HepG2 (cell line): ENCODE measurements around the gene ARL4D. TPM values are rescaled to one million over a fixed set of nuclear protein-coding genes. Genes with fewer than 3 reads are reported as not detected.
A peak's percentile ranks its signal among the peaks of the same experiment; 100 is the strongest.

Experiments used
- DNMT3B ChIP-seq: conservative IDR thresholded peaks from 2 replicates; pipeline ENCODE4 v1.6.1; 2016; ENCODE audit warnings: missing biosample characterization, control low read depth
- GABPB1 ChIP-seq: IDR thresholded peaks from 2 replicates; pipeline ENCODE4 v1.6.1; 2016; ENCODE audit warnings: mild to moderate bottlenecking, missing genetic modification reagents, moderate library complexity, missing compliant biosample characterization
- HMGXB4 ChIP-seq, 2 experiments: sonication (generic) in 1 of 2; formaldehyde crosslinking in 1 of 2; IDR thresholded peaks; 2 replicates each; pipeline versions ENCODE4 v1.4.0 to v1.6.1; 2018 to 2020; ENCODE audit warnings: missing genetic modification reagents in 2 of 2, borderline replicate concordance in 1 of 2, low read depth in 1 of 2, mild to moderate bottlenecking in 1 of 2, missing biosample characterization in 1 of 2
- HOXA5 ChIP-seq: sonication (generic); formaldehyde crosslinking; IDR thresholded peaks from 2 replicates; pipeline ENCODE4 v1.4.0; 2020; ENCODE audit warnings: missing genetic modification reagents
- IKZF4 ChIP-seq: sonication (generic); formaldehyde crosslinking; IDR thresholded peaks from 2 replicates; pipeline ENCODE4 v1.5.1; 2020; ENCODE audit warnings: borderline replicate concordance, mild to moderate bottlenecking, low read depth, missing genetic modification reagents; ENCODE audit errors: not compliant biosample characterization
- KLF9 ChIP-seq: IDR thresholded peaks from 2 replicates; pipeline ENCODE4 v1.6.1; 2016; ENCODE audit warnings: low read depth
- LBX2 ChIP-seq: sonication (generic); formaldehyde crosslinking; IDR thresholded peaks from 2 replicates; pipeline ENCODE4 v1.5.0; 2020; ENCODE audit warnings: missing genetic modification reagents, mild to moderate bottlenecking, borderline replicate concordance
- MXD1 ChIP-seq: sonication (generic); formaldehyde crosslinking; IDR thresholded peaks from 2 replicates; pipeline ENCODE4 v1.4.0; 2020; ENCODE audit warnings: mild to moderate bottlenecking, missing genetic modification reagents
- NBN ChIP-seq: fragments of 450-650 bp; conservative IDR thresholded peaks from 2 replicates; pipeline ENCODE4 v1.6.1; 2017
- POGZ ChIP-seq: sonication (generic); formaldehyde crosslinking; IDR thresholded peaks from 2 replicates; pipeline ENCODE4 v1.4.0; 2020; ENCODE audit warnings: mild to moderate bottlenecking, missing genetic modification reagents
- SCMH1 ChIP-seq: sonication (generic); formaldehyde crosslinking; IDR thresholded peaks from 2 replicates; pipeline ENCODE4 v1.9.0; 2021; ENCODE audit warnings: missing genetic modification reagents, mild to moderate bottlenecking, borderline replicate concordance
- TRAFD1 ChIP-seq: sonication (generic); formaldehyde crosslinking; IDR thresholded peaks from 2 replicates; pipeline ENCODE4 v1.5.1; 2020; ENCODE audit warnings: missing genetic modification reagents, mild to moderate bottlenecking, borderline replicate concordance
- ZHX2 ChIP-seq, 2 experiments: sonication (generic) in 1 of 2; formaldehyde crosslinking in 1 of 2; IDR thresholded peaks; 2 replicates each; pipeline versions ENCODE4 v1.6.1 to v1.9.0; 2014 to 2022; ENCODE audit warnings: antibody characterized with exemption in 1 of 2, borderline replicate concordance in 1 of 2, inconsistent platforms in 1 of 2, low read depth in 1 of 2, missing genetic modification reagents in 1 of 2
- ZNF691 ChIP-seq: sonication (generic); formaldehyde crosslinking; IDR thresholded peaks from 2 replicates; pipeline ENCODE4 v1.4.0; 2020; ENCODE audit warnings: missing genetic modification reagents, low read depth, mild to moderate bottlenecking, borderline replicate concordance
- ZNF749 ChIP-seq: sonication (generic); formaldehyde crosslinking; IDR thresholded peaks from 2 replicates; pipeline ENCODE4 v1.8.0; 2022; ENCODE audit warnings: mild to moderate bottlenecking, missing genetic modification reagents, moderate library complexity, borderline replicate concordance
- ZNF766 ChIP-seq: sonication (generic); formaldehyde crosslinking; IDR thresholded peaks from 2 replicates; pipeline ENCODE4 v1.5.0; 2020; ENCODE audit warnings: missing genetic modification reagents, borderline replicate concordance
- polyA plus RNA-seq, 8 experiments: library from polyadenylated mRNA; depleted of rRNA in 3 of 8; stranded (reverse) in 7 of 8; unstranded in 1 of 8; fragments of >200 nt; fragmentation: Illumina TruSeq in 4 of 8; extraction: Trizol in 4 of 8; gene quantifications; 2 replicates each; pipeline versions ENCODE4 v1.2.1 to v1.2.3, GENCODE V29; 2011 to 2016; ENCODE audit warnings: low read depth in 4 of 8, missing spikeins in 1 of 8, mixed read lengths in 1 of 8; ENCODE audit not compliant: insufficient read depth in 1 of 8
- total RNA-seq, 5 experiments: library from RNA; depleted of rRNA; stranded (reverse); fragments of >200 nt; fragmentation: Illumina TruSeq; extraction: Trizol; gene quantifications; 2 replicates each; pipeline ENCODE4 v1.2.3, GENCODE V29; 2016; ENCODE audit warnings: low read depth in 1 of 5

The ARL4D gene
- total and polyA plus RNA-seq, 2 of the 13 experiments (the other 11 are each of a cell fraction or from before 2014, with no cell fraction given): 9.0 to 25.9 TPM

- TF ChIP-seq ZHX2 (IDR thresholded peaks at IDR 0.05; ENCODE audit: low read depth): peak; percentile 27; the same call in 1 of the 2 replicates
- TF ChIP-seq ZHX2 (CRISPR knock-in tag; IDR thresholded peaks at IDR 0.05; ENCODE audit: borderline replicate concordance): peak; percentile 87
- peak; percentile 99 for TF ChIP-seq HOXA5 (CRISPR knock-in tag)
- peak; percentile 53 to 93; a peak in 3 of 4 replicates for TF ChIP-seq HMGXB4 (CRISPR knock-in tag; IDR thresholded peaks at IDR 0.05; ENCODE audit: borderline replicate concordance in 1 of 2, low read depth in 1 of 2)
- TF ChIP-seq GABPB1 (CRISPR knock-in tag): peak; percentile 59
- TF ChIP-seq TRAFD1: no peak
- TF ChIP-seq ZNF691 (CRISPR knock-in tag): peak; percentile 90
- TF ChIP-seq DNMT3B (CRISPR knock-in tag): peak; percentile 90
- peak; percentile 82 for TF ChIP-seq KLF9 (CRISPR knock-in tag)
- TF ChIP-seq NBN: no peak
- peak; percentile 69 for TF ChIP-seq POGZ
- peak; percentile 96 for TF ChIP-seq ZNF766 (CRISPR knock-in tag)
- TF ChIP-seq ZNF749 (CRISPR knock-in tag): peak; percentile 97
- peak; percentile 96 for TF ChIP-seq IKZF4 (CRISPR knock-in tag)
- TF ChIP-seq LBX2 (CRISPR knock-in tag): no peak
- peak; percentile 77; the same call in 1 of the 2 replicates for TF ChIP-seq MXD1
- no peak for TF ChIP-seq SCMH1
These were observed 37.9 kb upstream of the ARL4D start (continued) for GRCh38 chr17:43360739-43361505.
